Measurements from ENCODE around the gene PDE8A. TPM values are rescaled to one million over a fixed set of nuclear protein-coding genes. Genes with fewer than 3 reads are reported as not detected.

The PDE8A gene
- total RNA-seq, 6 experiments from 2014 or later = 32.7 to 40.5 (median 37.4) TPM

DNA sequence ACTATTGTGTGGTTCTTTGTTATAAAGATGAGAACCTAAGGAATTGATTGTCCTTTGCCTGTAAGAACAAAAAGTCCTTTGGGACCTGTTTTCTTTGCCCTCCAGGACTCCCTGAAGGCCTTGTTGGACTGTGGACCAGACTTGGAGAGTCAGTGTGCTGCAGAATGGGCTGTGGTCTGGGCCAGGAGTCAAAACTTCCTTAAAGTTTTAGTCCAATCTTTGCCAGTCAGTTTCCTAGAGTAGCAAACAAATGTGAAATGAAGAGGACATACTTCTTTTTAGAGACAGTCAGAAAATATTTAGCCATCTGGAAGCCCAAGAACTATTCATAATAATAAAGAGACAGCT, 45.4 kb downstream of the PDE8A start:
- Histone ChIP-seq H3K27ac (peak overlapping the region; percentile 74 to 94 (median 82)), H3K36me3 (no peaks in the 10 kb centered on the region), H3K4me1 (peaks cover 0 to 85% (median 37%) of the 10 kb centered on the region in 4 donors), H3K27me3 (no peaks in the 10 kb centered on the region), H3K9me3 (no peaks in the 10 kb centered on the region), H3K4me3 (no peak overlapping the region)
- DNase-seq (no peak), ATAC-seq (no peak)
- no peak for TF ChIP-seq POLR2A (IDR thresholded peaks at IDR 0.05)
- no peak for TF ChIP-seq CTCF (IDR thresholded peaks at IDR 0.05)
- intact Hi-C loops (cut with DNase I) = no loop called here

GRCh38 chr15:85027421-85027820, 45.8 kb downstream of the PDE8A start:
- intact Hi-C loops (cut with DNase I) = no loop called here
- Histone ChIP-seq H3K36me3 (no peaks in the 10 kb centered on the region), H3K9me3 (no peaks in the 10 kb centered on the region), H3K27me3 (no peaks in the 10 kb centered on the region), H3K27ac (peak overlapping the region; percentile 74 to 94 (median 82)), H3K4me3 (no peak overlapping the region), H3K4me1 (peaks cover 0 to 86% (median 38%) of the 10 kb centered on the region in 4 donors)
- no peak for TF ChIP-seq POLR2A (IDR thresholded peaks at IDR 0.05)
- no peak for TF ChIP-seq CTCF (IDR thresholded peaks at IDR 0.05)
- ATAC-seq = no peak
- WGBS (ENCODE audit: insufficient coverage, low coverage, low lambda C conversion rate, missing lambda C conversion rate) = 31% methylated on average over 4 of the region's 4 CpGs
- no peak for DNase-seq

- no peak for DNase-seq
- no peak for ATAC-seq
- TF ChIP-seq CTCF (IDR thresholded peaks at IDR 0.05) (no peak), POLR2A (IDR thresholded peaks at IDR 0.05) (no peak)
- H3K4me1 ChIP-seq = peaks cover 0 to 95% (median 42%) of the 10 kb centered on the region in 4 donors
- peak overlapping the region; percentile 50 to 94 (median 82) for H3K27ac ChIP-seq
- H3K9me3 ChIP-seq = no peaks in the 10 kb centered on the region
- H3K36me3 ChIP-seq = no peaks in the 10 kb centered on the region
- H3K4me3 ChIP-seq = no peak overlapping the region
- H3K27me3 ChIP-seq = no peaks in the 10 kb centered on the region
- intact Hi-C loops (cut with DNase I) = no loop called here
- WGBS (ENCODE audit: insufficient coverage, low coverage, low lambda C conversion rate, missing lambda C conversion rate) = 57% methylated on average over 6 of the region's 6 CpGs
Observed at GRCh38 chr15:85028416-85028815, 46.8 kb downstream of the PDE8A start.

GRCh38 chr15:85029221-85029620, 47.6 kb downstream of the PDE8A start:
- peak overlapping the region in 2 of 3 donors; percentile 92 to 94 for H3K27ac ChIP-seq

More at GRCh38 chr15:85029221-85029620, 47.6 kb downstream of the PDE8A start:
- TF ChIP-seq POLR2A (IDR thresholded peaks at IDR 0.05) (no peak), CTCF (IDR thresholded peaks at IDR 0.05) (no peak)
- DNase-seq (no peak), ATAC-seq (no peak)
- Histone ChIP-seq H3K9me3 (no peaks in the 10 kb centered on the region), H3K36me3 (no peaks in the 10 kb centered on the region), H3K27me3 (no peaks in the 10 kb centered on the region), H3K4me3 (no peak overlapping the region), H3K4me1 (peaks cover 0 to 91% (median 40%) of the 10 kb centered on the region in 4 donors)
- 90% methylated on average over 5 of the region's 5 CpGs for WGBS (ENCODE audit: insufficient coverage, low coverage, low lambda C conversion rate, missing lambda C conversion rate)
- intact Hi-C loops (cut with DNase I) = no loop called here

Data from right lobe of liver (tissue), 6 donors.